ENCODE results near the gene PTPN4. TPM values are rescaled to one million over a fixed set of nuclear protein-coding genes. Genes with fewer than 3 reads are reported as not detected.

Gene PTPN4
- total and polyA plus RNA-seq, 2 of the 13 experiments (the other 11 are each of a cell fraction or from before 2014, with no cell fraction given): 20.3 to 34.6 TPM

DNA sequence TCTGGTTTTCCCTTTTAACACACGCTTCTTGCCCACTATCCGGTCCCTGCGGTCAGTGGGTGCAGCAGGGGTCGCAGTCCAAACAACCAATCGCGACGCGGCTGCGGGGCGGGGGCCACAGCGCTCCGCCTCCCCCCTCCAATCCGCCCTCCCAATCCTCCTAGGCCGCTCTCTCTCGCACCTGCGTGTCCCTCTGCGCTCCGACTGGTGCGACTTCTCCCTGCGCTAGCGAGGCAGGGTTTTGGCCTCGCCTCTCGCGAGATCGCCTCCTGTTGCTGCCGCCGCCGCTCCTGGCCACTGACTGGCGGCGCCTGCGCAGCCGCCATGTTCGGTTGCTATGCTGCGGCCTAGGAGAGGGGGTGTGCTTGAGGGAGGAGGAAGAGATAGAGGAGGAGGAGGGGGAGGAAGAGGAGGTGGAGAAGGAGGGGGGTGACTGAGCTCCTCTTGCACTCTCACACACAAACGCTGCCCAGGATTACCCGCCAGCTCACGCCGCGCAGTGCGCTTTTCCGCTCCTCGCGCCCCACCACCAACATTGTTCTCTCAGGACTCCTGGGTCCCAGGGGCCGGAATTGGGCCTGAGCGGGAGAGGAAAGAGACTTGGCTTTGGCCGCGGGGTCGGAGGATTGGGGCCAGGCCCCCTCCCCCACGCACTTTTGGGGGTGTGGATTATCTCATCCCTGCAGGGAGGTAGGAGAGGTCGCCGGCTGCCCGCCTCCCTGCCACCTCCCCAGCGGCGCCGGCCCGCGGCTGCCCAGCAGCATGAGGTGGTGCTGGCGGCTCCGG is at the start of gene PTPN4 (continued):
- TF ChIP-seq, protein P1, sequence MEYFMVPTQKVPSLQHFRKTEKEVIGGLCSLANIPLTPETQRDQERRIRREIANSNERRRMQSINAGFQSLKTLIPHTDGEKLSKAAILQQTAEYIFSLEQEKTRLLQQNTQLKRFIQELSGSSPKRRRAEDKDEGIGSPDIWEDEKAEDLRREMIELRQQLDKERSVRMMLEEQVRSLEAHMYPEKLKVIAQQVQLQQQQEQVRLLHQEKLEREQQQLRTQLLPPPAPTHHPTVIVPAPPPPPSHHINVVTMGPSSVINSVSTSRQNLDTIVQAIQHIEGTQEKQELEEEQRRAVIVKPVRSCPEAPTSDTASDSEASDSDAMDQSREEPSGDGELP (IDR thresholded peaks at IDR 0.05; ENCODE audit: borderline replicate concordance, low read depth): peak; percentile 17; the same call in 1 of the 2 replicates
- TF ChIP-seq RAD51 (IDR thresholded peaks at IDR 0.05; ENCODE audit: borderline replicate concordance) (no peak), HMGXB4 (CRISPR knock-in tag; IDR thresholded peaks at IDR 0.05; ENCODE audit: borderline replicate concordance in 1 of 2, low read depth in 1 of 2) (peak; percentile 84 to 89), ZNF569 (CRISPR knock-in tag; IDR thresholded peaks at IDR 0.05; ENCODE audit: borderline replicate concordance) (0 out of 2 replicates have a peak, but pooled peaks have one; percentile 16), NCOA5 (CRISPR knock-in tag; IDR thresholded peaks at IDR 0.05) (no peak), KMT2B (CRISPR knock-in tag; IDR thresholded peaks at IDR 0.05) (peak; percentile 95), JARID2 (CRISPR knock-in tag; IDR thresholded peaks at IDR 0.05; ENCODE audit: insufficient replicate concordance) (no peak), ZNF12 (CRISPR knock-in tag; IDR thresholded peaks at IDR 0.05) (peak; percentile 64; the same call in 1 of the 2 replicates), GTF2F1 (IDR thresholded peaks at IDR 0.05; ENCODE audit: low read length) (no peak), SIX1 (CRISPR knock-in tag; IDR thresholded peaks at IDR 0.05; ENCODE audit: borderline replicate concordance) (no peak; the same call in 1 of the 2 replicates), BCLAF1 (IDR thresholded peaks at IDR 0.05) (no peak), ADNP (CRISPR knock-in tag; IDR thresholded peaks at IDR 0.05) (no peak), MEF2D (CRISPR knock-in tag; IDR thresholded peaks at IDR 0.05) (peak; percentile 91), ZBTB7A (CRISPR knock-in tag; IDR thresholded peaks at IDR 0.05) (peak; percentile 26), MAFG (CRISPR knock-in tag; IDR thresholded peaks at IDR 0.05) (no peak), ZNF567 (CRISPR knock-in tag; IDR thresholded peaks at IDR 0.05; ENCODE audit: borderline replicate concordance) (peak; percentile 48; the same call in 1 of the 2 replicates)
- TF ChIP-seq, protein P2, sequence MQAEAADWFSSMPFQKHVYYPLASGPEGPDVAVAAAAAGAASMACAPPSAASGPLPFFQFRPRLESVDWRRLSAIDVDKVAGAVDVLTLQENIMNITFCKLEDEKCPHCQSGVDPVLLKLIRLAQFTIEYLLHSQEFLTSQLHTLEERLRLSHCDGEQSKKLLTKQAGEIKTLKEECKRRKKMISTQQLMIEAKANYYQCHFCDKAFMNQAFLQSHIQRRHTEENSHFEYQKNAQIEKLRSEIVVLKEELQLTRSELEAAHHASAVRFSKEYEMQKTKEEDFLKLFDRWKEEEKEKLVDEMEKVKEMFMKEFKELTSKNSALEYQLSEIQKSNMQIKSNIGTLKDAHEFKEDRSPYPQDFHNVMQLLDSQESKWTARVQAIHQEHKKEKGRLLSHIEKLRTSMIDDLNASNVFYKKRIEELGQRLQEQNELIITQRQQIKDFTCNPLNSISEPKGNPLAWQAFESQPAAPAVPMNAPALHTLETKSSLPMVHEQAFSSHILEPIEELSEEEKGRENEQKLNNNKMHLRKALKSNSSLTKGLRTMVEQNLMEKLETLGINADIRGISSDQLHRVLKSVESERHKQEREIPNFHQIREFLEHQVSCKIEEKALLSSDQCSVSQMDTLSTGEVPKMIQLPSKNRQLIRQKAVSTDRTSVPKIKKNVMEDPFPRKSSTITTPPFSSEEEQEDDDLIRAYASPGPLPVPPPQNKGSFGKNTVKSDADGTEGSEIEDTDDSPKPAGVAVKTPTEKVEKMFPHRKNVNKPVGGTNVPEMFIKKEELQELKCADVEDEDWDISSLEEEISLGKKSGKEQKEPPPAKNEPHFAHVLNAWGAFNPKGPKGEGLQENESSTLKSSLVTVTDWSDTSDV (CRISPR knock-in tag; IDR thresholded peaks at IDR 0.05): no peak; the same call in 1 of the 2 replicates
- TF ChIP-seq, protein P3, sequence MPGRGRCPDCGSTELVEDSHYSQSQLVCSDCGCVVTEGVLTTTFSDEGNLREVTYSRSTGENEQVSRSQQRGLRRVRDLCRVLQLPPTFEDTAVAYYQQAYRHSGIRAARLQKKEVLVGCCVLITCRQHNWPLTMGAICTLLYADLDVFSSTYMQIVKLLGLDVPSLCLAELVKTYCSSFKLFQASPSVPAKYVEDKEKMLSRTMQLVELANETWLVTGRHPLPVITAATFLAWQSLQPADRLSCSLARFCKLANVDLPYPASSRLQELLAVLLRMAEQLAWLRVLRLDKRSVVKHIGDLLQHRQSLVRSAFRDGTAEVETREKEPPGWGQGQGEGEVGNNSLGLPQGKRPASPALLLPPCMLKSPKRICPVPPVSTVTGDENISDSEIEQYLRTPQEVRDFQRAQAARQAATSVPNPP (CRISPR knock-in tag; IDR thresholded peaks at IDR 0.05): peak; percentile 72; the same call in 1 of the 2 replicates

Data from HepG2 (cell line).